Left hindlimb (tissue), 1 donor: ENCODE results near the gene HOMER3.
"Not testable (repeated sequence)": the region's sequence is repeated elsewhere in the genome, so short reads cannot be mapped to it uniquely, and the experiment has no call there.

Experiments
- DNase-seq: peaks from one replicate; pipeline ENCODE4 v3.0.0-alpha.2; 2018

Gene HOMER3

DNA sequence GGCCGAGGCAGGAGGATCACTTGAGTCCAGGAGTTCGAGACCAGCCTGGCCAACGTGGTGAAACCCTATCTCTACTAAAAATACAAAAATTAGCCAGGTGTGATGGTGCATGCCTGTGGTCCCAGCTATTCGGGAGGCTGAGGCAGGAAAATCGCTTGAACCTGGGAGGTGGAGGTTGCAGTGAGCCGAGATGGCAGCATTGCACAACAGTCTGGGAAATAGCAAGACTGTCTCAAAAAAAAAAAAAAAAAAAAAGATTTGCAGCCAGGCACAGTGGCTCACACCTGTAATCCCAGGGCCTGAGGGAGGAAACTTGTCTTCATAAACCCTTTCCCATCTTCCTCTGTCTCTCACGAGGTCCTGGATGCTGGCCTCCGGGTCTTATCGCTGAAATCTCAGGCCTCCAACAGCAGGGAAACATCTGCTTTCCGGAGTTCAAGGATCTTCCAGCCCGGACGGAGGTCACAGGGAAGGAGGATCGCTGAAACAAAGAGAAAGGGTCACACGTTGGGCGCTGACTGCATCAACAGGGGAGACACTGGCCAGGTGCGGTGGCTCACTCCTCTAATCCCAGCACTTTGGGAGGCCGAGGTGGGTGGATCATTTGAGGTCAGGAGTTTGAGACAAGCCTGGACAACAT is 11.5 kb upstream of the HOMER3 start:
- not testable (repeated sequence) for DNase-seq

DNA sequence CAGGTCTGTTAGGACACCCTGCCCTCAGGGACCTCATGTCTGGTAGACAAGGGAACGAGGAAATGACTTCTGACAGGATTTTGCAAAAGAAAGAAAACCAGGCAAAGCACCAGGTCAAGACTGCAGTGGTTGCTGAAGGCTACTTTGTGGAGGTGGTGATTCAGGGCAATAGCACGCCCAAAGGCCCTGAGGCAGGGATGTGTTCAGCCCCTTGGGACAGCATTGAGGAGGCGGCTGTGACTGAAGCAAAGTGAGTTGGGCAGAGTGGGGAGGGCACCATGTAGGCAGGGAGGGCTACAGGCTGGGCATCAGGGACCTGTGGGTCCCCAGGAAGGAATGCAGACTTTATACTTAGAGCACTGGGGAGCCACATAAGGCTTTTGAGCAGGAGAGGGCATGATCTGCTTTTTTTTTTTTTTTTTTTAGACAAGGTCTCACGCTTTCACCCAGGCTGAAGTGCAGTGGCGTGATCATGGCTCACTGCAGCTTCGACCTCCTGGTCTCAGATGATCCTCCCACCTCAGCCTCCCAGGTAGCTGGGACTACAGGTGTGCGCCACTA is 10.8 kb upstream of the HOMER3 start:
- no peak for DNase-seq

DNA sequence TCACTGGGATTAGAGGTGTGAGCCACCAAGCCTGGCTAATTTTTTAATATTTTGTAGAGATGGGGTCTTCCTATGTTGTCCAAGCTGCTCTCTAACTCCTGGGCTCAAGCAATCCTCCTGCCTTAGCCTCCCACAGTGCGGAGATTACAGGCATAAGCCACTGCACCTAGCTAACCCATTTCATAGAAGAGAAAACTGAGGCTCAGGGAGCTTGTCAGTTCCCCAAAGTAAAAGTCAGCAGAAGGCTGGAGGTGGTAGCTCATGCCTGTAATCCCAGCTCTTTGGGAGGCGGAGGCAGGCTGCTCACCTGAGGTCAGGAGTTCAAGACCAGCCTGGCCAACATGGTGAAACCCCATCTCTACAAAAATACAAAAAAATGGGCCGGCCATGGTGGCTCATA is 8.8 kb upstream of the HOMER3 start:
- DNase-seq = no peak

DNA sequence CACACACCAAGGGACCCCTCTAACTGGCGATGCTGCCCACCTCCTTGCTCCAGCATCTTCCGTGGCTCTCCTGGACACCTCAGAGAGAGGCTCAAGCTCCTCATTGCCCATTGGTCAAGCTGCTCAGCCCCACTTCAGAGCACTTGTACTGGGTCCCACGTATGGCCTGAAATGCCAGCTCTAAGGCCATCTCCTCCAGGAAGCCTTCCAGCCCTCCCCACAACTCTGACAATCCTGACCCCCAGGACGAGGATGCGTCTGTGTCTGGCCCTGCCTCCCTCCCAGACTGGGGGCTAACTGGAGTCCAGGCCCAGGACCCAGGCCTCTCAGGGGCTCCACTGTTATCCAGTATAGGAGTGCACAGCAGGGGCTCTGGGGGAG is 7.9 kb upstream of the HOMER3 start:
- no peak for DNase-seq

DNA sequence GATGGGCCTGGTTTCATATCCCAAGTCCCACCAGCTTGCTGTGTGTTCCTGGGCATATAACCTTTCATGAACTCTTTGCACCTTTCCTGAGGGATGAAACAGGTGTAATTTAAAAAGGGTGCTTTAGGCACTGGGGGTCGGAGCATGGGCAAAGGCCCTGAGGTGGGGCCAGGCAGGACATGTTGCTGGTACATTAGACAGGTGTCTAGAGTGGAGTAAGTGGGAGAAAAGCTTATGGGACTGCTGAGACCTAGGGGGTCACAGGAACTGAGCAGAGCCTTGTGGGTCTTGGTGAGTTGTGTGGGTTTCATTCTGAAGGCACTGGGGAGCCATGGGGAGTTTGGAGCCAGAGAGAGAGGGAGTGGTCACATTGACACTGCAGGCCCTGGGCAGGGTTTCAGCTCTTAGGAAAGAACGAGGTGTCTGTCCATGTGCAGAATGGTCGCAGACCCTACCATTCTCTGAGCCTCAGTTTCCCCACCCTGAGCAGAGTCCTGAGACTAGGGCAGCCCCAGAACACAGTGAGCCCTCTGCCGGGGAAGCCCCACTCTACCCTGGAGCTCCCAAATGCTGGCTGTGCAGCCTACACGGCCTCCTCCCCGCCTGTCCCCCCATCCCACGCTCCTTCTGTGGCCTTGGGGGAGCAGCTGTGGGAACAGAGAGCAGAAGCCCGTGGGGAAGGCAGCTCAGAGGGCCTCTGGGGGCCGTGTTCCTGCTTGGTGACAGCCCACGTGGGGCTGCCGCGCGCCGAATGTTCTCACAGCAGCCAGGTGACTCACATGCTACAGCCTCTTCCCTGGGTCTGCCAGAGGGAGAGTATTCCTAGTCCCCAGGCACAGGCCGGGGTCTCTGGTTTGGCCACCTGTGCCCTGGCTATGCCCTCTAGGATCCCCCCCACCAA is 7.3 kb upstream of the HOMER3 start:
- DNase-seq = no peak

DNA sequence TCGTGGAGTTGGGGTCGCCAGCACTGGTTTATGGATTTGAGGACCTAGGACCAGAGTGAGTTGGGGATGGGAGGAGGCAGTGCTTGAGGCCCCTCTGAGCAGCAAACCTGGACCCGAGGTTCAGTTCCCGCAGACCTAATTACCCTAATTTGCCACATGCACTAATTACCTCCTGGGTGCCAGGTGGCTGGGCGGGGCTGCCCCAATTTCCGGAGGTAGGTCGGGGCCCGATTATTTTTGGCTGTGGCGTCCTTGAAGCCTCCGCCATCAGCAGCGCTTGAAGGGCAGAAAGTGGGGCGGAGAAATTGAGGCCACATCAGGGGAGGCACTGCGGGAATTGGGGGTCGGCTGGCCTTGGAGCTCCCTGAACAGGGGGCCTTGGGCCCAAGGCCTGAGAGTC is 5.9 kb upstream of the HOMER3 start:
- no peak for DNase-seq

DNA sequence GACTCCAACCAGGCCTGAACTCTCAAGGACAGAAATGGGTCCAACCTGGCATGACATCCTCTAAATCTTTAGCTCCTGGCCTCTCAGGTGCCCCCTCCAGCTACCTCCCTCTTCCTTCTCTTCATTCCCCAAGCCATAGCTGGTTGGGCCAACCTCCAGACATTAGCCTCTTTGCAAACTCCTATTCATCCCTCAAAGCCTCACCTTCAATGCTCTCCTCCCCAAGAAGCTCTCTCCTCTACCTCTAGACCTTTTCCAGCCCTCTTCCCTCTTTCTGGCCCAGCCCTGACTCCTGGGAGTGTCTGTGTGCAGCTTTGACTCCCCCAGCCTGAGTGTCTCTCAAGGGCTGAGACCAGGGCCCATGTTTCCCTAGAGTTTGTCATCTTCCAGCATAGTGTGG is 5.3 kb upstream of the HOMER3 start:
- no peak for DNase-seq

DNA sequence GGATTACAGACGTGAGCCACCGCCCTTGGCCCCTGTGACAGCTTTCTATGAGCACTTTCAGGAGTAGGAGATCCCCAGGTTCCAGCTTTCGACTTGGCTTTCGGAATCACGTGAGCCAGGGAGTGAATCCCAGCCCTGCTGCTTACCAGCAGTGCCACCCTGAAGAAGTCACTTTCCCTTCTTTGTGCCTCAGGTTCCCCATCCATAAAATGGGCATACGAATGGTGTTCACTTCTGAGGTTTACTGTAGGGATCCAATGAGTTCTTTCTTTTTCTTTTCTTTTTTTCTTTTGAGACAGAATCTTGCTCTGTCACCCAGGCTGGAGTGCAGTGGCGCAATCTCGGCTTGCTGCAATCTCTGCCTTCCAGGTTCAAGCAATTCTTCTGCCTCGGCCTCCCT is 4.3 kb upstream of the HOMER3 start:
- no peak for DNase-seq

DNA sequence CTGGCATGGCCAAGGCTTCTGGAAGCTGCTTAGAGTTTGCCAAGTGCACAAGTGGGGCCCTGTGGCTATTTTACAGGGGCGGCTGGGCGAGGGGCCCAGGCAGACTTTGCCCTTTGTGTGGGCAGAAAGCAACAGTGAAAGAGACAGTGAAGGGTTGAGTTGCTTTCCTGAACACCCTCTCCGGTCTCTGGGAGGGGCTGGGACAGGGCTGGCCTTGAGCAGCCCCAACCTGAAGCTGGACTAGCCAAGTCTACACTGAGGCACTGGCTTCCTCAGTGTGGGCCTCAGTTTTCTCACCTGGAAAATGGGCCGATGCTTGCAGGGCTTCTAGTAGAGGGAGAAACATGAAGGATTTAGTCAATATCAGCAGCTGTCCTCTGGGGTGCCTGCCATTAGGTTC is 2.4 kb upstream of the HOMER3 start:
- DNase-seq = no peak

DNA sequence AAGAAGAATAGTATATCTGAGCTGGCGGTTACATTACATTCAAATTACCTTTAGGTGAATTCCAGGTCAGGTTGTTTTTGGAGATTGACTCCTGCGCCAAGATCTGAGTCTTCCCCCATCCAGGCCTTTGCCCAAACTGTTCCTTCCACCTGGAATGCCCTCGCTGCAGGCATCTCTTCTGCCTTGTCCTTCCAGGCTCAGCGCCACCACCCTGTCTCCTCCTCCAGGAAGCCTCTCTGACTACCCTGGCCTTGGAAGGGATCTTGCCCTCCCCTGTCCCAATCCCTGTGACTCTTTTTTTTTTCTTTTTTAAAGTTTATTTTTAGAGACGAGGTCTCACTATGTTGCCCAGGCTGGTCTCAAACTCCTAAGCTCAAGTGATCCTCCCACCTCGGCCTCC is 1.7 kb upstream of the HOMER3 start:
- no peak for DNase-seq

DNA sequence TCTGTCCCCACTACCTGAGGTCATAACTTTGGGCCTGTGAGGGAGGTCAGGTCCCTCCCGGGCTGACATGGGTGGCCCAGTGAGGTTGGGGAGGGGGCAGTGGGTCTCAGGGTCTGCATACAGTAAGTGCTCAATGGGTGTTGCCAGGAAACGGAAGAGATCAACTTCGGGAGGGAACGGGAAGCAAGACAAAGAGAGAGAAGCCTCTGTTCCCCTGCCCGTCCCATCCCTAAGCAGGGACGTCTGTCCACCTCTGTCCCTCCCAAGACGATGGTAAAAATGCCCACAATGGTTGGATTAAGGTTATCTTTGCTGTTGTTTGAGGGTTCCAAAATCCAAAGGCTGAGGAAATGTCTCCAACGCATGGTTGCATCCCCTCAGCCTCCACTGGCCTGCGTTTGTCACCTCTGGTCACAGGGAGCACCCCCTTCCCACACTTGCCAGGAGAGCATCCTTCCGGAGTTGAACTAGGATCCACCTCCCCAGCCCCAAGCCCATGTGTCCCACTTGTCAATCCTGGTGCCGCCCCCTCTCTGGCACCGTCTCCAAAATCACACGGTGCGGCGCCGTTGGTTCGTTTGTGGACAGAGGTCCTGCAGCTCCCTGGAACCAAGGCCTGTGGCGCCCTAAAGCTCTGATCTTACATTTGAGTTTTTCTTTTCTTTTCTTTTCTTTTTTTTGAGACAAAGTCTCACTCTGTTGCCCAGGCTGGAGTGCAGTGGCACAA is 774 bp upstream of the HOMER3 start:
- DNase-seq = no peak

DNA sequence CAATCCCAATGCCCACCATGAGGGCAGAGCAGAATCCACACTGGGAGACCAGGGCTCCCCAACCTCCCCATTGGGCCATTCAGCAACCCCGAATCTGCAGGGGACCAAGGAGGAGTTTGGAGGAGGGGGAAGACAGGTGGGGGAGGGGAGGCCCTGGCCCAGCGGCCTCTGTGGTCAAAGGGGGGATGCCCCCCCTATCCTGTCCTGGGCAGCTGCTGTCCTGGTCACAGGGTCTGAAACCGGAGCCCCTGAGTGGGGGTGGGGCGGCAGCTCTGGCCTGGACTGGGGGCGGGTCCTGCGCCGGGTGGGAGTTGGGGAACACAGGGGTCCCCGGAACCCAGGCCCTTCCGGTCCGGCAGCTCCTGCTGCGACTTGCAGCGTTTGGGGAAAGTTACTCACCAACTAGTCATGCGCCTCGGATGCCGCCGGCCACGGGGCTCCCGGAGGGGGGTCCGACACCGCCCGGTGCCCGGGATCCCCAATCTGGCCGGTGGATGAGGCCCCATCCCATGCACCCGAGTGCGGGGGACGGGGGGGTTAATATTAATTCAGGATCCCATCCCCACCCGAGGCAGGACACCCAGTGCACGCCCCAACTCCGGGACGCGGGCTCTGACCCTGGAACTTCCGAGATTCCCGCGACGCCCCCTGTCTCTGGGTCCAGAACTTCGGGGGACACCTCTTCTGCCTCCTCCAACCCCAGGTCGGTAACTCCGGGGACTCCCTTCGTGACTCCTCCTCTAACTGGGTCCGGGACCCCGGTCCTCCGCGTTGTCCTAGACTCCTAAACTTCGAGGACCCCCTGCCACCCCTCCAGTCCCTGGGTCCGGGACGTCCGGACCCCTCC is 872 bp downstream of the HOMER3 start:
- peak; percentile 70 for DNase-seq

DNA sequence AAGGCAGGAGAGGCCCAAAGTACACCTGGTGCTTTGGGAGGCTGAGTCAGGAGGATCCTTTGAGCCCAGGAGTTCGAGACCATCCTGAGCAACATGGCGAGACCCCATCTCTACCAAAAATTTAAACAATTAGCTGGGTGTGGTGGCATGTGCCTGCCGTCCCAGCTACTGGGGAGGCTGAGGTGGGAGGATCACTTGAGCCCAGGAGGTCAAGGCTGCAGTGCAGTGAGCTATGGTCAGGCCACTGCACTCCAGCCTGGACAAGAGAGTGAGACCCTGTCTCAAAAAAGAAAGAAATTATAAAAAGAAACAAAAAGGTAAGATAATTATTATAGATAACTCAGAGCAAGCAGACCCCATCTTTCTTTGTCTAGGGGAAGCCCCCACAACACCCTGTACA is 1.9 kb downstream of the HOMER3 start:
- no peak for DNase-seq

DNA sequence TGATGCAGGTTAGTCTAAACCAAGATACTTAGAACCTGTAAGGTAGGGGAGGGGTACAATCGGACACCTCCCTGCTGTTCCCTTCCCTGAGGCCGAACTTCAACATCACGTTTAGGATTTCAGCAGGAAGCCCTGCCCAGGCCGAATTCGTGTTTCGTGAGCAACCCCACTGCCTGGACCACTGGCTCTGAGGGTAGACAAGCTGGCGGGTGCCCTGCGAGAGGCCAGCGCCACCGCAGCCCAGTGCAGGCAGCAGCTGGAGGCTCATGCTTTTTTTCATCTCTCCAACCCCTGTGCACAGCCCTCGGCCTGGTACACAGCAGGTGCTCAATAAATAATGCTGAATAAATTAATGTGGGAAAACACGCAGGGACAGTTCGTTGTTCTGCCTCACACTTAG is 7.7 kb downstream of the HOMER3 start:
- no peak for DNase-seq

DNA sequence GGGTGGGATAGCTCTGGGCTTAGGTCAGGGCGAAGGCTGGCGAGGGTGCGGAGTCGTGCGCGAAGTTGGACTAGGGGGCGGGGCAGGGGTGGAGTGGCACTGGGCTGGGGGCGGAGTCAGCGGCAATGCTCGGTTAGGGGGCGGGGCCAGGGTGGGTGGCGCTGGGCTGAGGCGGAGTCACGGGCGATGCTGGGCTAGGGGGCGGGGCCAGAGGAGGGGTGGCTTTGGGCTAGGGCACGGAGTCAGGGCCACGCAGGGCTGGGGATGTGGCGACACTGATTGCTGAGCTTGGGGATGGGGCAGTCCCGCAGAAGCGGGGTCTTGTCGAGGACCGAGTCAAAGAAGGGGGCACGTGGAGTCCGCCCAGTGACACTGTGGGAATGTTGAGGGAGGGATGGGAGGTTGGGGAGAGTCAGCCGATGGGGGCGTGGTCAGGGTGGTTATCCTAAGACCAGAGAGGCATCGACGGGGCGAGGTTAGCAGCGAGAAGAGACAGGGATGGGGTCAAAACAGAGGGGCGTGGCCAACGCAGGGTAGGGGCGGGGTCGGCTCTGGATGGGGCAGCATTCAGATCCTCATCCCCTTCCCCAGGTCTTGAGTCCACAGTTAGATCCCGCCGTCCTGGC is 8.7 kb downstream of the HOMER3 start:
- DNase-seq = peak; percentile 73

DNA sequence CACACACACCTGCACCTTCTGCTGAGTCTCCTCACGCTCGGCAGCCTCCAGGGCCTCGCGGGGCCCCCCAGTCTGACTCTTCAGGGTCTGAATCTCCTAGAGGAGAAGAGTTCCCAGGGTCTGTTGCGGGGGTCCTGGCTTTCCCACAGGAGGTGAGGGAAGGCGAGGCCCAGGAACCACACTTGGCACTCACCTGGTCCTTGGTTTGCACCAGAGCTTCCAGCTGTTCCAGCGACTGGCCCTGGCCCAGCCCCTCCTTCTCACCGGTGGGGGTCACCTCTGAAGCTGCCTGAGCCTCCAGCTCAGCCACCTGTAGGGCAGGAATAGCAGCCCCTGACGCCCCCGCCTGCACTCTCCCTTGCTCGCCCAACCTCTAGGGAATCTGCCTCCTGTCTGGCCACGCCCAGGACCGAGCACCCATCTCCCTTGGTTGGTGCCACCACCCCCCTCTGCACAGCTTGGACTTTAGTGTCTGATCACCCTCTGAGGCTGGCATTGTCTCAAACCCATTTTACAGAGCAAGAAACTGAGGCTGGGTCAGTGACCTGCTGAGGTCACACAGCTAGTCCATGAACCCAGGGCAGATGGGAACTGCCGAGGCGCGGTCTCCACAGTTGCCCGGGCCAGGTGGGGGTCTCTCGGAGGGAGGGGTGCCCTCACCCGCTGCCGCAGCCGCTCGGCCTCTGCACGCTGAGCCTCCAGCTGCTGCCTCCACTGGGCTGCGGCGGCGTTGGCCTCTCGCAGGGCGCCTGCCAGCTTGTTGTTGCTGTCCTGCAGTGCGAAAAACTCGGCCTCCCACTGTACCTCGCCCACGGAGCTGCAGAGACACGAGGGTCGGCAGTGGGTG is 9.5 kb downstream of the HOMER3 start:
- DNase-seq = no peak

DNA sequence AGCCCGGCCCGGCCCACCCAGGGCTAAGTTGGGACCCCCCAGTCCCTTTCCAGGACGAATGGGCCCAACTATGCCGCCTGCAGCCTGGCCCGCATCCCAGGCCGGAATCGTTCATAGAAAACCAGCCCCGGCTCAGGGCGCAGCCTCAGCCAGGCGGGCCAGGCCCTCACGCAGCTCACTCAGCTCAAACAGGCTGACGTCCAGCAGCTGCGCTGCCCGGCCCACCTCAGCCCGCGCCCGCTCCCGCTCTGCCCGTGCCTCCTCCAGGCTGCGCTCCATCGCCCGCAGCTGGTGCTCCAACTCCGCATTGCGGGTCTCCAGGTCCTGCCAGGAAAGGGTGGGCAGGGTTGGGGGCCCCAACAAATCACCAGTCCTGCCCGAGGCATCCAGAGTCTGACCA is 11.7 kb downstream of the HOMER3 start:
- no peak for DNase-seq

DNA sequence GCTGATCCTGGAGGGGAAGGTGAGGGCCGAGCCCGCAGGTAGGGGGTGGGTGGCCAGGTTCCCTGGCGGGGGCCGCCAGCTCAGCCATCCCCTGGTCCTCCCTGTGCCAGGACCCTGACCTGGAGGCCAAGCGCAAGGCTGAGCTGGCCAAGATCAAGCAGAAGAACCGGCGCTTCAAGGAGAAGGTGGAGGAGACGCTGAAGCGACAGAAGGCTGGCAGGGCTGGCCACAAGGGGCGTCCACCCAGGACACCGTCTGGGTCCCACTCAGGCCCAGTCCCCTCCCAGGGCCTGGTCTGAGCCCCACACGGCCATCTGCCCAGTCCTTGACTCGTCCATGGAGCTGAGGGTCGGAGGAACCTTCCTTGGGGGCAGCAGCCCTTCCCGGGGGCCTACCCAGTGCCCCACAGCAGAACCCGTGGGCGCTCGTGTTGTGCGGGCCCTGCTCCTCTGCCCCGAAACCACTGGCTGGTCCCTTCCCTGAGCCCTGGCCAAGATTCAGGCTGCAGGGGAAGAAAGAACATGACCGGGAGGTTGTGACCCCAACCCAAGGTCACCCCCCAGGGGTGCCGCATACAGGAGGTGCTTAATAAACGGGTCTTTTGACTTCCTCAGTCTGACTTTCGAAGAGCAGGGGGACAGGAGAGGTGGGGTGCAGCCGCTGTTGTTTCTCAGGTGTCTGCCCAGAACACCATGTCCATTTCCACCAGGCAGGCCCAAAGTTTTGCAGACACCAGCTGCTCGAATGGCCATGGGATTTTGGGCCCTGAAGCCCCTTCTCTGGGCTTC is 12.8 kb downstream of the HOMER3 start:
- no peak for DNase-seq

DNA sequence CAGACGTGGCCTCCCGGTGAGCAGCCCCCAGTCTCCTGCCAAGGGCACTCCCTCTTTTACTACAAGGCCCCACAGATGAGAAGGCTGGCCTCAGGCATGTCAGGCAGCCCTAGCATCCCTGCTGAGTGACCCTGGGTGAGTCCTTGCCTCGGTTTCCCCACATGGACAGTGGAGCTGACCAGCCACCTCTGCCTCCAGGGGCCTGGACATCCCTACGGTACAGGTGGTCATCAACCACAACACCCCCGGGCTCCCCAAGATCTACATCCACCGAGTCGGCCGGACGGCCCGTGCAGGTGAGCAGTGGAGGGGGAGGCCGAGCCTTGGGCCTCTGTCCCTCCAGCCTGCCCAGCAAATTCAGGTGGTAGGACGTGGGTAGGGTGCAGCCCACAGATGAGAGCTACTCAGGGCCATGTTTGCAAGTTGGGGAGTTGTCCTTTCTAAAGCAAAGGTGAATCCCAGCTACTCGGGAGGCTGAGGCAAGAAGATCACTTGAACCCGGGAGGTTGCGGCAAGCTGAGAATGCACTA is 16.3 kb downstream of the HOMER3 start:
- DNase-seq = no peak
